Measurements from ENCODE around the gene KRT31. TPM values are rescaled to one million over a fixed set of nuclear protein-coding genes. Genes with fewer than 3 reads are reported as not detected.

Gene KRT31
- total RNA-seq, 1 experiment from 2014 or later, result not detected

Other genes starting within 250 kb of the KRT31 start
- not detected in 3 replicates for gene KRTAP4-5, start 247.8 kb downstream of the KRT31 start, total RNA-seq (2021)
- not detected in 3 replicates for gene KRTAP4-4, start 236.9 kb downstream of the KRT31 start, total RNA-seq (2021)
- not detected in 3 replicates for gene KRTAP4-3, start 229.4 kb downstream of the KRT31 start, total RNA-seq (2021)
- not detected in 3 replicates for gene KRTAP4-2, start 219.4 kb downstream of the KRT31 start, total RNA-seq (2021)
- not detected in 3 replicates for gene KRTAP4-1, start 212.7 kb downstream of the KRT31 start, total RNA-seq (2021)
- not detected in 3 replicates for gene KRTAP9-1, start 207.7 kb downstream of the KRT31 start, total RNA-seq (2021)
- not detected in 3 replicates for gene KRTAP9-2, start 171.0 kb downstream of the KRT31 start, total RNA-seq (2021)
- gene KRTAP9-3, start 165.2 kb downstream of the KRT31 start, total RNA-seq (2021), result not detected in 3 replicates
- not detected in 3 replicates for gene KRTAP9-8, start 159.6 kb downstream of the KRT31 start, total RNA-seq (2021)
- gene KRTAP9-4, start 147.9 kb downstream of the KRT31 start, total RNA-seq (2021), result not detected in 3 replicates
- gene KRTAP9-9, start 142.2 kb downstream of the KRT31 start, total RNA-seq (2021), result not detected in 3 replicates
- not detected in 3 replicates for gene KRTAP9-6, start 132.2 kb downstream of the KRT31 start, total RNA-seq (2021)
- gene KRTAP9-7, start 121.9 kb downstream of the KRT31 start, total RNA-seq (2021), result not detected in 3 replicates
- gene KRTAP29-1, start 94.8 kb downstream of the KRT31 start, total RNA-seq (2021), result not detected in 3 replicates
- not detected in 3 replicates for gene KRTAP16-1, start 88.3 kb downstream of the KRT31 start, total RNA-seq (2021)
- gene KRTAP17-1, start 81.9 kb downstream of the KRT31 start, total RNA-seq (2021), result not detected in 3 replicates
- not detected in 3 replicates for gene KRT33A, start 46.8 kb downstream of the KRT31 start, total RNA-seq (2021)
- not detected in 3 replicates for gene KRT33B, start 27.8 kb downstream of the KRT31 start, total RNA-seq (2021)
- gene KRT34, start 15.3 kb downstream of the KRT31 start, total RNA-seq (2021), result not detected in 3 replicates
- not detected in 3 replicates for gene KRT37, start 27.0 kb upstream of the KRT31 start, total RNA-seq (2021)
- gene KRT38, start 43.4 kb upstream of the KRT31 start, total RNA-seq (2021), result not detected in 3 replicates
- gene KRT32, start 69.8 kb upstream of the KRT31 start, total RNA-seq (2021), result not detected in 3 replicates
- gene KRT35, start 83.5 kb upstream of the KRT31 start, total RNA-seq (2021), result not detected in 3 replicates
- not detected in 3 replicates for gene KRT36, start 92.3 kb upstream of the KRT31 start, total RNA-seq (2021)
- gene KRT13, start 108.0 kb upstream of the KRT31 start, total RNA-seq (2021), result not detected in 3 replicates
- 0.34 to 0.55 TPM (median 0.37 TPM) in 3 replicates for gene KRT15, start 121.3 kb upstream of the KRT31 start, total RNA-seq (2021)
- 110 to 130 TPM (median 124 TPM) in 3 replicates for gene KRT19, start 130.7 kb upstream of the KRT31 start, total RNA-seq (2021)
- not detected in 3 replicates for gene KRT9, start 174.5 kb upstream of the KRT31 start, total RNA-seq (2021)
- not detected in 3 replicates for gene KRT14, start 189.3 kb upstream of the KRT31 start, total RNA-seq (2021)
- not detected in 3 replicates for gene KRT16, start 215.2 kb upstream of the KRT31 start, total RNA-seq (2021)
- 0.53 to 1.5 TPM (median 0.92 TPM) in 3 replicates for gene KRT17, start 227.0 kb upstream of the KRT31 start, total RNA-seq (2021)